Caco-2 (cell line): ENCODE data around the gene DMTF1. TPM values are rescaled to one million over a fixed set of nuclear protein-coding genes. Genes with fewer than 3 reads are reported as not detected.

ENCODE experiments used
- BruUV-seq: library from RNA; stranded (reverse); fragments of 400-500 nt; replicated peaks from 2 replicates; lab custom pipeline; 2021; lab: Mats Ljungman, UMichigan
- CTCF ChIA-PET: fragments of 300-600 bp; sonication (Branson Sonifier 250); formaldehyde crosslinking; loops from one replicate; lab custom pipeline; 2022; ENCODE audit warnings: antibody characterized with exemption; lab: Charles Lee
- POLR2A ChIA-PET: fragments of 300-600 bp; sonication (Branson Sonifier 250); formaldehyde crosslinking; loops from one replicate; lab custom pipeline; 2022; ENCODE audit warnings: antibody characterized with exemption; lab: Charles Lee
- DNase-seq, 2 experiments: peaks; one replicate each; pipeline versions ENCODE4 v3.0.0 to v3.0.0-alpha.2; 2020 to 2022
- H3K27me3 ChIP-seq: replicated peaks from 2 replicates; pipeline ENCODE4 v1.6.0; 2011; ENCODE audit warnings: low read length; ENCODE audit not compliant: control insufficient read depth, insufficient read depth
- H3K36me3 ChIP-seq: 2 replicates; pipeline ENCODE4 v1.5.1; 2011; ENCODE audit warnings: low read length; ENCODE audit not compliant: control insufficient read depth, insufficient read depth
- H3K4me1 ChIP-seq: fragments of 250-450 bp; sonication (Bioruptor Pico); 2 replicates; pipeline ENCODE4 v1.5.1; 2020; ENCODE audit warnings: mild to moderate bottlenecking
- H3K4me3 ChIP-seq: 2 replicates; pipeline ENCODE4 v1.5.1; 2011; ENCODE audit warnings: low read depth, mild to moderate bottlenecking, control low read depth, low read length
- H3K9me3 ChIP-seq: fragments of 250-450 bp; sonication (Bioruptor Pico); 2 replicates; pipeline ENCODE4 v1.5.1; 2020; ENCODE audit warnings: mild to moderate bottlenecking, moderate library complexity
- H3K27ac Mint-ChIP-seq: one replicate; pipeline ENCODE4 v1.8.0; 2022; ENCODE audit warnings: mixed read lengths; ENCODE audit not compliant: unreplicated experiment
- H3K27me3 Mint-ChIP-seq: one replicate; pipeline ENCODE4 v1.8.0; 2022; ENCODE audit warnings: mixed read lengths; ENCODE audit not compliant: insufficient read depth, unreplicated experiment
- H3K36me3 Mint-ChIP-seq: one replicate; pipeline ENCODE4 v1.8.0; 2022; ENCODE audit warnings: mild to moderate bottlenecking, mixed read lengths; ENCODE audit not compliant: insufficient read depth, unreplicated experiment
- H3K4me1 Mint-ChIP-seq: one replicate; pipeline ENCODE4 v1.8.0; 2022; ENCODE audit warnings: low read depth, mixed read lengths; ENCODE audit not compliant: unreplicated experiment
- H3K4me3 Mint-ChIP-seq: one replicate; pipeline ENCODE4 v1.8.0; 2022; ENCODE audit warnings: mild to moderate bottlenecking, moderate library complexity, mixed read lengths; ENCODE audit not compliant: unreplicated experiment
- H3K9me3 Mint-ChIP-seq: one replicate; pipeline ENCODE4 v1.8.0; 2022; ENCODE audit warnings: mixed read lengths; ENCODE audit not compliant: unreplicated experiment
- CTCF ChIP-seq, 2 experiments: fragments of 200-600 bp in 1 of 2; IDR thresholded peaks; 1 replicate in 1 of 2; 2 replicates in 1 of 2; pipeline versions ENCODE4 v1.5.1 to v1.8.0; 2011 to 2022; ENCODE audit warnings: antibody characterized with exemption in 1 of 2, control low read depth in 1 of 2, inconsistent platforms in 1 of 2, low read depth in 1 of 2, low read length in 1 of 2, mild to moderate bottlenecking in 1 of 2, moderate library complexity in 1 of 2; ENCODE audit not compliant: insufficient read depth in 1 of 2, severe bottlenecking in 1 of 2, unreplicated experiment in 1 of 2
- intact Hi-C: fragments of 100-400 bp; cut with micrococcal nuclease; formaldehyde crosslinking; loops from one replicate; pipeline ENCODE4 v1.10.0; 2022; ENCODE audit not compliant: unreplicated experiment
- total RNA-seq: library from RNA; stranded (reverse); gene quantifications from 2 replicates; pipeline ENCODE4 v1.2.3, GENCODE V29; 2022

Gene DMTF1
- total RNA-seq, 1 experiment from 2014 or later, result 60.9 TPM

- no peaks in the 10 kb centered on the region for H3K9me3 Mint-ChIP-seq
- no peak overlapping the region for H3K4me3 ChIP-seq
- H3K9me3 ChIP-seq, result no peaks in the 10 kb centered on the region
- CTCF ChIA-PET, result no interaction called here
- intact Hi-C loops, result no loop called here
- H3K36me3 Mint-ChIP-seq, result peaks cover 46% of the 10 kb centered on the region
- TF ChIP-seq CTCF (IDR thresholded peaks at IDR 0.05; ENCODE audit: insufficient read depth in 1 of 2, low read depth in 1 of 2, low read length in 1 of 2, severe bottlenecking in 1 of 2, unreplicated experiment in 1 of 2), result no peak
- peaks cover 2% of the 10 kb centered on the region for H3K36me3 ChIP-seq
- no peaks in the 10 kb centered on the region for H3K4me1 ChIP-seq
- no peaks in the 10 kb centered on the region for H3K4me1 Mint-ChIP-seq
- POLR2A ChIA-PET, result no interaction called here
- H3K4me3 Mint-ChIP-seq, result no peak overlapping the region
- H3K27me3 ChIP-seq, result no peaks in the 10 kb centered on the region
- no peak for DNase-seq
- no peak overlapping the region for H3K27ac Mint-ChIP-seq
- no peaks in the 10 kb centered on the region for H3K27me3 Mint-ChIP-seq
- no TSS peak for BruUV-seq
These were observed 12.2 kb downstream of the DMTF1 start for GRCh38 chr7:87164433-87164832.

- ChIA-PET POLR2A (no interaction called here), CTCF (no interaction called here)
- BruUV-seq, result no TSS peak
- Mint-ChIP-seq H3K9me3 (no peaks in the 10 kb centered on the region), H3K4me3 (no peak overlapping the region), H3K4me1 (peaks cover 7% of the 10 kb centered on the region), H3K27ac (no peak overlapping the region), H3K27me3 (no peaks in the 10 kb centered on the region), H3K36me3 (peaks cover 63% of the 10 kb centered on the region)
- peaks cover 8% of the 10 kb centered on the region for H3K4me1 ChIP-seq
- H3K4me3 ChIP-seq, result no peak overlapping the region
- DNase-seq, result no peak
- H3K9me3 ChIP-seq, result no peaks in the 10 kb centered on the region
- H3K36me3 ChIP-seq, result peaks cover 2% of the 10 kb centered on the region
- intact Hi-C loops, result no loop called here
- H3K27me3 ChIP-seq, result no peaks in the 10 kb centered on the region
- no peak for TF ChIP-seq CTCF (IDR thresholded peaks at IDR 0.05; ENCODE audit: insufficient read depth in 1 of 2, low read depth in 1 of 2, low read length in 1 of 2, severe bottlenecking in 1 of 2, unreplicated experiment in 1 of 2)
These were observed 18.6 kb downstream of the DMTF1 start for GRCh38 chr7:87170828-87171227.

GRCh38 chr7:87171282-87171934 lies 19.2 kb downstream of the DMTF1 start:
- H3K4me1 Mint-ChIP-seq, result peaks cover 7% of the 10 kb centered on the region
- no peaks in the 10 kb centered on the region for H3K9me3 ChIP-seq
- no peak overlapping the region for H3K4me3 ChIP-seq
- intact Hi-C loops, result no loop called here
- no peaks in the 10 kb centered on the region for H3K9me3 Mint-ChIP-seq
- no peak overlapping the region for H3K27ac Mint-ChIP-seq
- POLR2A ChIA-PET, result interaction anchor here (0.6 kb wide), 1 partner anchor 19 kb away, joined by 3 read pairs; the partner anchor contains the start of gene DMTF1
- peaks cover 2% of the 10 kb centered on the region for H3K36me3 ChIP-seq
- no peaks in the 10 kb centered on the region for H3K27me3 Mint-ChIP-seq
- DNase-seq, result no peak
- peaks cover 63% of the 10 kb centered on the region for H3K36me3 Mint-ChIP-seq
- no TSS peak for BruUV-seq
- H3K27me3 ChIP-seq, result no peaks in the 10 kb centered on the region
- peaks cover 10% of the 10 kb centered on the region for H3K4me1 ChIP-seq
- CTCF ChIA-PET, result no interaction called here
- H3K4me3 Mint-ChIP-seq, result no peak overlapping the region
- TF ChIP-seq CTCF (IDR thresholded peaks at IDR 0.05; ENCODE audit: insufficient read depth in 1 of 2, low read depth in 1 of 2, low read length in 1 of 2, severe bottlenecking in 1 of 2, unreplicated experiment in 1 of 2), result no peak
